ENCODE data around the gene ELOVL3.
"Not testable (repeated sequence)": the region's sequence is repeated elsewhere in the genome, so short reads cannot be mapped to it uniquely, and the experiment has no call there.

ELOVL3 gene

GRCh38 chr10:102227050-102227449 lies 951 bp downstream of the ELOVL3 start:
- DNase-seq = no peak

- DNase-seq = peak; percentile 52
Measured at GRCh38 chr10:102229810-102230263, 3.7 kb downstream of the ELOVL3 start.

GRCh38 chr10:102230264-102230860 lies 4.3 kb downstream of the ELOVL3 start:
- peak; percentile 18 for DNase-seq

GRCh38 chr10:102230861-102231356 lies 4.8 kb downstream of the ELOVL3 start:
- DNase-seq = peak; percentile 15

DNA sequence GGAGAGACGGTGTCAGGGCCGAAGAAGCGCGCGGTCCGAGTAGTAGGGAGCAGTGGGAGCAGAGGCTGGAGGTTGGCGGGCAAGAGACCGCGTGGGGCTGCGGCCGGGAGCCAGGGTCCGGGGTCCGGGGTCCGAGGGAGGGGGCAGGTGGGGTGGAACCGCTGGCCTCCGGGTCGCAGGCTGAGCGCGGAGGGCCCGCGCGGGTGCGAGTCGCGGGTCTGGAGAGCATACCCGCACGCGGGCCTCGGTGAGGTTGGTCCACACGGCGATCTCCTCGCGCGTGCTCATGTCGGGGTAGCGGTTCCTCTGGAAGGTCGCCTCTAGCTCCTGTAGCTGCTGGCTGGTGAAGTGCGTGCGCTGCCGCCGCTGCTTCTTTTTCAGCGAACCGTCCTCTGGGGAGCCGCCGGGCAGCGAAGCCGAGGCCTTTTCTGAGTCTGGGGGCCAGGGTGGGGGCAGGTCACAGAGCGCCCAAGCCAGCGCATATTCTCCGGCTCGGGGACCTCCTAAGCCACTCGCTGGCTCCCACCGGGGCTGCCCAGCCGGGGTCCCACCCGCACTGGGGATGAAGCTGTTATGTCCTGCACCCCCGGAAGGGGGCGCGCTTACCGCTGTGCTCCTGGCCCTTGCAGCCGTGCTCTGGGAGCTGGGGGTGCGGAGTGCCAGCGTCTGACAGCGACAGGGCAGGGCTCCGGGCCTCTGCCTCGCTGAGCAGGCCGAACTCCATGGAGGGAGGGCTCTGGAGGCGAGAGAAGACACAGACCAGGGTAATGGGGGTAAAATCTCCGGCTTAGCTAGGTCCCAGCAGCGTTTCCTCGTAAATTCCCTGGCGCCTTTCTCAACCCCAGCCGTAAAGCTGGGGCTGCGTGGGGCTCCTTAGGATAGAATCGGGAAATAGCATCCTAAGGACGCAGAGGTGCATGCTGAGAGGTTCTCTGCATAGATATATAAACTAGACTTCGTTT lies 5.5 kb downstream of the ELOVL3 start:
- DNase-seq = peak; percentile 10

GRCh38 chr10:102233997-102234396 lies 7.9 kb downstream of the ELOVL3 start:
- no peak for DNase-seq

DNA sequence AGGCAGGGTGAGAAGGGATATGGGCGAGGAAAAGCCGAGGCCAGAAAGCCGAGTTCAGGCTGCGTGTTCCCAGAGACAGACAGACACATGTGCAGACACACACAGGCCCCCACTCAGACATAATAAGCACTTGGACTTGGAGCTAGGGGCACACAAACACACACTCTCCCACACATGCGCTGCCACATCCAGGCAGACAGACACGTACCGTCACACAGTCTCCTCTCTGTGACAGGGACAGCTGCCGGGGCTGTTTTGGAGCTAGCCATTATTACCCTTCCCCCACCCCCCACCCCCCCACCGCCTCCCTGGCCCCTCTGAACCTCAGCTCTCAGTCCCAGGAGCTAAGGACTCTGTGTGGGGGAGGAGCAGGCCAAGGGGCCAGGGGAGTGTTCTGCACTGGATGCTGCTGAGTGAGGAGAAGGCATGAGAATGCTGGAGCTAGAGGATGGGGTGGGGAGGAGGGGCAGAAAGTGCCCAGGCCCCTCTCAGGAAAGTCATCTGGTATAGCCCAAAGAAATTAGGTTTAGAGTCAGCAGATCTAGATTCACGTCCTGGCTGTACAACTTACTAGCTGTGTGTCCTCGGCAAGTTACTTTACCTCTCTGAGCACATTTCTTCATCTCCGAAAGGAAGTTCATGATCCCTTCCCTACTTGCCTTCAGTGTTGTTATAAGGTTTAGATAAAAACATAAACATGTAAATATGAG lies 8.9 kb downstream of the ELOVL3 start:
- peak; percentile 3 for DNase-seq

- no peak for DNase-seq
Measured at GRCh38 chr10:102235598-102235920, 9.5 kb downstream of the ELOVL3 start.

GRCh38 chr10:102236006-102236405 lies 9.9 kb downstream of the ELOVL3 start:
- DNase-seq = no peak

DNA sequence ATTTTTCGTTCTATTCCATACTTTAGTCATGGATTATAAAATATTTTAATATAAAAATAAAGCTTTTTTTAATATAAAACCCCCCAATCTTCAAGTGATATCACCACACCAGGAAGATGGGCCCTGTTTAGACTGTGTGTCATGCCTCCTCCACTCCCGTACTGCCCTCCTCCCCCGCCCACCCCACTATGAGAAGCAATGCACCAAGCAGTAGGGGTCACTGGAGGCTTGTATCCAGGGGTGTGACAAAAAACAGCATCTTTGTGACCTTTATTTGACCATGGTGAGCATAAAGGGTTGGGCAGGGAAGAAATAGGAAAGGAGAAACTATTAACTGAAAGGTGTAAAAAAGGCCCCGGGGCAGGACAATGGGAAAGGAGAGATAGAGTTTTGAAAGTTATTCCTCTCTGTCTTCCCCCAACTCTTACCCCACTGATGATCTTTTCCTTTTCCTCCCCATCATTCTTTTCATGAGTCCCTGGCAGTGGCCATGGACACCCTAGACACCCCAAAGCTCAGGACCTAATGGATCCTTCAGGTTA lies 11.7 kb downstream of the ELOVL3 start:
- DNase-seq = no peak

GRCh38 chr10:102240467-102241031 lies 14.4 kb downstream of the ELOVL3 start:
- no peak for DNase-seq

GRCh38 chr10:102241032-102241443 lies 14.9 kb downstream of the ELOVL3 start:
- no peak for DNase-seq

GRCh38 chr10:102241444-102242117 lies 15.5 kb downstream of the ELOVL3 start, which contains the start of gene PITX3:
TSS of gene PITX3 (minus strand) at chr10:102241512. CDS start at chr10:102232080, 9,432 bp downstream.
- peak; percentile 82 for DNase-seq

DNA sequence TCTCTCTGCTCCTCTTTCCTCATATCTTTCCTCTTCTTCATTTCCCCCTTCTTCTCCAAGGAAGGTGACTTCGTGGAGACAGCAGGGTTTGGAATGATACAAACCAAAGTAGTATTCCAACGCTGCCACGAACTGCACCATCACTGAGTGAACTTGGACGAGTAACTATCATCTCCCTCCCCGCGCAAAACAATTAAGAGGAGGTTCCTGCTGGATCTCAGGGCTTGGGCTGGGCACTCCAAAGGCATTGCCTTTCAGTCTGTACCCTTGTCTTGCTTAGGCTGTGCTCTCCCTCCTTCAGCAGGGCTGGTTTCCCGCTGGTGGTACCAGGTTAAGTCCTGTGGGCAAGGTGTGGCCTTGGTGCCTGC lies 16.0 kb downstream of the ELOVL3 start:
- DNase-seq = no peak

GRCh38 chr10:102243309-102243708 lies 17.2 kb downstream of the ELOVL3 start:
- DNase-seq = no peak

DNA sequence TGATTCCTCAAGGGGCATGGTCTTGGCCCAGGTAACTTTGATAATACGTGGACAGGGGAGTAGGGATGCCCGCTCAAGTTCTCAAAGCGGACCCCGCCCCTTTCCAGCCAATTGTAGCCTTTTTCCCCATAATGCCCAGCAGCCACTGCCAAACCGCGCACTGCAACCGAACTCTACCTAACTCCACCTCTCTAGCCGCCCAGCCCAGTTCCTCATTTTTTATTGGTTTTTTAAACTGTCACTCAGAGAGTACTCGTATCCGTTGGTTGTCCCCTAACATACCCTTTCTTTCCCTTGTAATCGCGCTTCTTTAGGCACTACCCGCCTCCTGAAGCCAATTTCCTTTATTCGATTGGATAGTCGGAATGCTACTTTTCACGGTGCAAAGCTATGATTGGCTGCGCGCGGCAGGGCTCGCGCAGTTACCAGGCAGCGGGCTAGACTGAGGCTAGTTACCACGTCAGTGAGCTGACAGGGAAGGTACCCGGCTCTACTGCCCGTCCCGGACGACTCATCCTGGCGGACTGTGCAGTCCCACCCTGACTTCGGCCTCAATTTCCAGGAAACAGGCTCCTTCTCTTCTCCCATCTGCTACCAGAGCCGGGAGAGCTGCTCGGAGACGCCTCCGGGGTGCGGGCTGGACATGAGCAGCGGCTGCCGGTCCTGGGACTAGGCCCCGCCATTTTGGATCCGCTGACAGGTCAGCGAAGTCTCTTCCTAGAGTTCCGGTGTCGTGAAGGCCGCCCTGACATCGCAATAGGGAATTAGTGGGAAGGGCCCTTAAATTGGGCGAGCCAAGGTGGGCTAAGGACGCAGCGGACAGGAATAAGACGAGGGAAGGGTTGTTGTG lies 19.2 kb downstream of the ELOVL3 start, which contains the start of gene GBF1:
TSS of gene GBF1 (plus strand) at position 451 of the 850 bp plus-strand sequence. CDS start 13,407 bp downstream, outside the sequence.
- peak; percentile 97 for DNase-seq

GRCh38 chr10:102245932-102246251 lies 19.8 kb downstream of the ELOVL3 start:
- DNase-seq = no peak

DNA sequence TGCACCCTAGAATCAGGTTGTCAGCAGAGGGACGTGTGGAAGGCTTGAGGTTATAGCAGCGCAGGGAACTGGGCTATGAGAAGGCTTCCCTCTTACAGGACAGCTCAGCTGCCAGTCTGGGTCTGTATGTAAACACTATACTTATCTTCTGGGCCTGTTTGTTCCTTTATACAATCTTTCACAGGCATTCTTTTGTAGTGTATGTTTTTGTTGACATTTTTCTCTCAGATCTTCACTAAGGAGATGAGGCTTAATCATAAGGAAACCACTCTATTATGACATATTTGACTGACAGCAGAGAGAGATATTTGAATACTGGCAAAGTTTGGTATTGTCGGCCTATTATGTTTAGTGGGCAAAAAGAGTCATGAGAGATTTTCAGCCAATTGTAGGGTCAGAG lies 20.2 kb downstream of the ELOVL3 start:
- DNase-seq = no peak

GRCh38 chr10:102247734-102248133 lies 21.6 kb downstream of the ELOVL3 start:
- no peak for DNase-seq

GRCh38 chr10:102252508-102252907 lies 26.4 kb downstream of the ELOVL3 start:
- not testable (repeated sequence) for DNase-seq

- no peak for DNase-seq
Measured at GRCh38 chr10:102254426-102254825, 28.3 kb downstream of the ELOVL3 start.
